ENCODE measurements around the gene ADPRHL1.
"Not testable (repeated sequence)": the region's sequence is repeated elsewhere in the genome, so short reads cannot be mapped to it uniquely, and the experiment has no call there.

Gene ADPRHL1

DNA sequence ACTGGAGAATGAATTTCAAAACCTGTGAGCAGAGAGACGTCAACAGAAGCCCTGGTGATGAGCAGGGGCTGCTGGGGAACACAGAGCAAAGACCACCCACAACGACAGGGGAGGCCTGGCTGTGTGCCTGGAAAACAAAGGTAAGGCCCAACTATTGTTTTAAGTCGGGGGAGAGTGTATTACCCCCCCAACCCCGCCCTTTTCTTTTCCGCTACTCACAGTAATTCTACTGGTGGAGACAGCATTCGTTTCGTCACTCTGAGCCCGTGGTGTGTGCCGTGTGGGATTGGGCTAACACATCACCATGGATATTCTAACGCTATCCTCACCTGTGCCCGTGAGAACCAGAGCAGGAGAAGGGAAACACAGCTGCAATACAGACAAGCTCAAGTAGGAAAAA lies 18.6 kb upstream of the ADPRHL1 start:
- no peak for FAIRE-seq
- no peak for TF ChIP-seq POLR2A (IDR thresholded peaks at IDR 0.05; ENCODE audit: low read depth, low read length)
- no peak for DNase-seq (ENCODE audit: insufficient read length, low spot score)

DNA sequence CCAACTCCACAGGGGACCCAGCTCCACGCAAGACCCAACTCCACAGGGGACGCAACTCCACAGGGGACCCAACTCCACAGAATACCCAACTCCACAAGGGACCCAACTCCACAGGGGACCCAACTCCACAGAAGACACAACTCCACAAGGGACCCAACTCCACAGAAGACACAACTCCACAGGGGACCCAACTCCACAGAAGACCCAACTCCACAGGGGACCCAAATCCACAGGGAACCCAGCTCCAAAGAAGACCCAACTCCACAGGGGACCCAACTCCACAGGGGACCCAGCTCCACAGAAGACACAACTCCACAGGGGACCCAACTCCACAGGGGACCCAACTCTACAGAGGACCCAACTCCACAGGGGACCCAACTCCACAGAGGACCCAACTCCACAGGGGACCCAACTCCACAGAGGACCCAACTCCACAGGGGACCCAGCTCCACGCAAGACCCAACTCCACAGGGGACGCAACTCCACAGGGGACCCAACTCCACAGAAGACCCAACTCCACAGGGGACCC lies 17.4 kb upstream of the ADPRHL1 start:
- not testable (repeated sequence) for FAIRE-seq; DNase-seq (ENCODE audit: insufficient read length, low spot score)

DNA sequence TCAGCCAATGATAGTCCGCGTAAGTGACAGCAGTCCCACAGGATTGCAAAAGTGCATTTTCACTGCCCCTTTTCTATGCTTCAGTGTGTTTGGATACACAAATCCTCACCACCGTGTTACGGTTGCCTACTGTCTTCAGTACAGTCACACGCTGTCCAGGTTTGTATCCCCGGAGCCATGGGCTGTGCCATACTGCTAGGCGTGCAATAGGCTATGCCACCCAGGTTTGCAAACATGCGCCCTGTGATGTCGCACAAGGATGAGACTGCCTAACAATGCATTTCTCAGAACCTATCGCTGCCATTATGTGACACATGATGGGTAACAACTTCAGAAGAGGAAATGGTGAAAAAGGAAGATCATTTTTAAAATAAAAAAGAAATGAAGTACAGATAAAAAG lies 16.8 kb upstream of the ADPRHL1 start:
- no peak for FAIRE-seq
- DNase-seq (ENCODE audit: insufficient read length, low spot score), result no peak
- TF ChIP-seq POLR2A (IDR thresholded peaks at IDR 0.05; ENCODE audit: low read depth, low read length), result no peak

DNA sequence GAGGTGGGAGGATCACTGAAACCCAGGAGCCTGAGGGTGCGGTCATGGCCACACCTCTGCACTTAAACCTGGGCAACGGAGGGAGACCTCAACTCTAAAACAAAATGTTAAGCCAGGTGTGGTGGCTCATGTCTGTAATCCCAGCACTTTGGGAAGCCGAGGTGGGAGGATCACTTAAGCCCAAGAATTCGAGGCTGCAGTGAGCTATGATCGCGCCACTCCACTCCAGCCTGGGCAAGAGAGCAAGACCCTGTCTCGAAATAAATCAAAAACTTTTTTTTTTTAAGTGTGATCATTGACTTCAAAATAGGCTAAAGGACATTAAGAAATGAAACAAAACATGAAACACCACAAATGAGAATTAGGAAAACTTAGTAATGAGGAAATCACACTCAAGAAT lies 16.3 kb upstream of the ADPRHL1 start:
- no peak for TF ChIP-seq POLR2A (IDR thresholded peaks at IDR 0.05; ENCODE audit: low read depth, low read length)
- FAIRE-seq (no peak), DNase-seq (ENCODE audit: insufficient read length, low spot score) (no peak)

DNA sequence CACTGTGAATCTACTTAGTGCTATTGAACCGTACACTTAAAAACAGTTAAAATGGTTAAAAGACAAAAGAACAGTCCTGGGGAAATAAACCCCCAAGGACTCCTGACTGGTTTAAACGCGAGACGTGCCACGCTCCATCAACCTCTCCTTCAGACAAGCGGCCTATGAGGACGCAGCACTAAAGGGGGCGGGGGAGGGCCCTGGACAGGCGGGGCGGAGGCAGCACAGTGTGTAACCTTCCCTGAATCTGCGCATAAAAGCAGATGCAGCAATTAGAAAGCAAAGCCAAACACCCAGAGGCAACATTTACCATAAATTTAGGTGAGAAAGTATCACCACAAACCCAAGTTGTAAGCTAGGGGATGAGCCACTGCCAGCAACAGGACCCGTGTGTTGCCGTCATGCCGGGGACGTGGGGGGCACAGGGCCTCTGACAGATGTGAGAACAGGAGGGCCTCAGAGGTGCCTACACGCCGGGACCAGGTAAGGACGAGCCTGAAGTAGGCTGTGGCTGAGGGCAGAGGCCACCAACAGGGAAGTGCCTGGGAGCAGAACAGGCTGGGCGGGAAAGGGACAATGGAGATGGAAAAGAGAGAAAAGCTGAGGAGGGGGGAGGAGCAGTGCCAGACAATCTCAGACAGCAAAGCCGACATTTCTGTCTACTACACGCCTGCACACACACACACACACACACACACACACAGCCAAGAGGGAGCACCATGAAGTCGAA lies 15.3 kb upstream of the ADPRHL1 start:
- FAIRE-seq (no peak), DNase-seq (ENCODE audit: insufficient read length, low spot score) (no peak)
- no peak for TF ChIP-seq POLR2A (IDR thresholded peaks at IDR 0.05; ENCODE audit: low read depth, low read length)

DNA sequence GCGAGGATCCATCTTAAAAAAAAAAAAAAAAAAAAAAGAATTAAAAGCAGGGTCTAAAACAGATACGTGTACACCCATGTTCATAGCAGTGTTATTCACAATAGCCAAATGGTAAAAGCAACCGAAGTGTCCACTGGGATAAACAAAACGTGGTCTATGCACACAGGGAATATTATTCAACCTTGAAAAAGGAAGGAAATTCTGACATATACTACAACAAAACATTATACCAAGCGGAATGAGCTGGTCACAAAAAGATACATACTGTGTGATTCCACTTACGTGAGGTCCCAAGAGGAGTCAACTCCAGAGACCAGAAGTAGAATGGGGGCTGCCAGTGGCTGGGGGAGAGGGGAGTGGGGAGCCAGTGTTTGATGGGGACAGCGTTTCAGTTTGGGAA lies 14.7 kb upstream of the ADPRHL1 start:
- DNase-seq (ENCODE audit: insufficient read length, low spot score), result no peak
- FAIRE-seq, result no peak
- TF ChIP-seq POLR2A (IDR thresholded peaks at IDR 0.05; ENCODE audit: low read depth, low read length), result no peak

DNA sequence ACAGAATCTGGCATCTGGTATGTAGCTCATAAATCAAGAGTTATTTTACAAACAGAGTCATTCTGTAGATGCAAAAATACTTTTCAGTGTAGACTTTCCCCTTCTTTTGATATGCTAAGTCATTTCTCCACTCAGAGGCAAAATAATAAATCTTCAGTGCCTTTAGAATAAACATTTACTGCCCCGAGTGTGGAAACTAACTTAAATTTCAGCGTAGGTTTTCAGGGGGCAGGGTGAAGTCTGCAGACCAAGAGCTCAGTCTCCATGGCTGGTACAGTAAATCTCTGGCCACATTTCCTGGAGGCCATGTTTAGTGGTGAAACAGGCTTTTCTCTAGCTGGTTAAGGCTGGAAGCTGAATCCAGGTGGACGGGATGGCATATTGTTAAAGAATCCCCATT lies 13.1 kb upstream of the ADPRHL1 start:
- FAIRE-seq (peak; percentile 6), DNase-seq (ENCODE audit: insufficient read length, low spot score) (no peak)
- TF ChIP-seq POLR2A (IDR thresholded peaks at IDR 0.05; ENCODE audit: low read depth, low read length), result no peak

DNA sequence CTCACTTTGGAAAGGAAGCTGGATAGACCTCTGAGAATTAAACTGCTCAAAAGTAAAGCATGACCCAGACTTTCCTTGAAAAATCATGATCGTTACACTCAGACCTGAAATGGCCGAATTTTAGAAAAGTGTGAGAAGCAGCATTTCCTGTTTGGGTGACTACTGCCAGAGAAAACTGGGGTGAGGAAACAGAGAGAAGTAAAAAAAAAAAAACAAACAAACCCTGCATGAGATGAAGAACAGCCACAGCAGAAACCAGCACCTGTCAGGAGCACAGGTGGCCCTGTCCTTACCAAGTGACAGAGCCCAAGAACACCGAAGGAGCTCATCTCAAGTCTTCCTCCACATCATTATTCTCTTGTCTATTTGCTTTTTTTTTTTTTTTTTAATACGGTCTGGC lies 12.0 kb upstream of the ADPRHL1 start:
- TF ChIP-seq POLR2A (IDR thresholded peaks at IDR 0.05; ENCODE audit: low read depth, low read length), result no peak
- no peak for DNase-seq (ENCODE audit: insufficient read length, low spot score)
- no peak for FAIRE-seq

DNA sequence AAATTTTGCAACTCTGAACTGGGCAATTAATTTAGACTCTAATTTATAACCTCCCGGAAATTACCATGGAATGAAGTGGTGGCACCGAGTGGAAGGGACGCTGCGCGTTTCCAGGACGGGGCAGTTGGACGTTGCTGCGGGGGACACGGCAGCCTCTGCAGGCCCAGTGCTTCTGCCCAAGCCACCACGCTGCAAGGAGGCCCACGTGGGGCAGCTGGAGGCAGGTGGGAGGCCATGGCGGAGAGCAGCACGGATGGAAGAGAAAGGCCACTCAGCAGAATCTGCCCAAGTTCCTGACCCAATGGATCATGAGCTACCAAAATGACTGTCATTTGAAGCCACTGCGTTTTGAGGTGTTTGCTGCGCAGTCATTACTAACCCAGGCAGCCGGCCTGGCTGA lies 11.2 kb upstream of the ADPRHL1 start:
- FAIRE-seq, result no peak
- no peak for TF ChIP-seq POLR2A (IDR thresholded peaks at IDR 0.05; ENCODE audit: low read depth, low read length)
- no peak for DNase-seq (ENCODE audit: insufficient read length, low spot score)

DNA sequence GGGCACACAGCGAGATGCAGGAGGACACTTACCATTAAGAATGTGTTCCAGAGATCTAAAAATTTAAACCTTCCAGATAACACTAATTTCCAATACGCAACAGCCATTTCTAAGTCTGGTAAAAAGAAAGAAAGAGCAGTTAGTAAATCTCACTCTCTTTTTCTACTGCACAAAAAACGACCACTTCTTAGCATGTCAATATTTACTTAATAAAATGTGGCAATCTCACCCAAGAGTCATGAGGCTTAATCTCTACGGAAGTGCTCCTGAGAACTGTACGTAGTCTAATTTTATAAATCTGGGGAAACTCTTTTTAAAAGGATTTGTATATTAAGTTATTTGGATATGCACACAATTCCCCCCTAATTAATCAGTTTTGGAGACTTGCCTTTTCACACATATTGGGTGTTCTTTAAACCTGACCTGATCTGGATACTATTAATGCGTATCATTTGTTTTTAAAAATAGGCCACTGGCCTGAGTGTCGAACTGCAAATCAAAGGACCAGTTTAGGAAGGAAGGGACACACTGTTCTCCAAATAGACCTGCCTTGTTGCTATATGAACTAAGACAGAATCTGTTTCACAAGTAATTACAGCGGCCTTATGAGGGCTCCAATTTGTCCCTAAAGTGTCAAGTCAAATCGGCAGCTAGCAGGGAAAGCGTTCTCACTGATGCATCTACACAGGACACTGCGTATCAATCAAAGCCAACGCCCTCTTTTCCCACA lies 7.9 kb upstream of the ADPRHL1 start:
- TF ChIP-seq POLR2A (IDR thresholded peaks at IDR 0.05; ENCODE audit: low read depth, low read length), result no peak
- no peak for FAIRE-seq
- no peak for DNase-seq (ENCODE audit: insufficient read length, low spot score)

DNA sequence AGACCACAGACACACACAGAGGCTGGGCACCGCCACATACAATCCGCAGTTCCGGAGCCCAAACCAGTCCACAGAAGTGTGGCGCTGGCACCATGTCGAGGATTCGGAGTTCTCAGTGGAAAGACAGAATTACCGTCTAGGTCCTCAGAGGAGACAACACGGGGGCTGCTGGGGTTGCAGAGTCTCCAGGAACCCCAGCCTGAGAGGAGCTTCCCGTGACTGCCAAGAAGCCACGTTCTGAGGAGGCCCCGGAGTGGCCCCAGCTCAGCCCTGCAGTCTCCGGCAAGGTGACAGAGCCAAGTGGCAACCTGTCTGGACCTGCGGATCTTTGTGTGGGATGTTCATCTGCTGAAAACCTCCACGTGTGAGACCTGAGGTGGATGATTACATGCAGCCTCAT lies 7.3 kb upstream of the ADPRHL1 start:
- DNase-seq (ENCODE audit: insufficient read length, low spot score) (no peak), FAIRE-seq (no peak)
- no peak for TF ChIP-seq POLR2A (IDR thresholded peaks at IDR 0.05; ENCODE audit: low read depth, low read length)

DNA sequence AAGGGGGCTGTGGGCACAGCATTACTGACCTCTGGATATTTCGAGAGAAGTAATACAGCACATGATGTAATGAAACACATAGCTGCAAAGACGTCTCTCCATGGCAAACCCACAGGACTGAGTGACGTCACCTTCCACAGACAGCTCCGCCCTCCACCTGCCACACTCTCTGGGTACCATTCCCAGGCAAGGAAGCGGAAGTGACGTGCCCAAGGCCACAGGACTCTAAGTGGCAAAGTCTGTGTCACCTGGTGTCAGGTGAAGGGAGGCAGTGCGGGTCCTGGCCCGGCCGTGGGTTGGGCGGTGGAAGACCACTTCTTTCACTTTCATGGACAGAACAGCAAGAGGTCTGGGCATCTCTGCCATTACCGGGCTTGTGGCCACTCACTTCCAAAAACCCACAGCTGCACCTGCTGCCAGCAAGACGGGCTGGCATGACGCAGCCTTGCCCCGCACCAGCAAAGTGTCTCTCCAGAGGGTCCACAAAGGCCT lies 6.8 kb upstream of the ADPRHL1 start:
- FAIRE-seq (no peak), DNase-seq (ENCODE audit: insufficient read length, low spot score) (no peak)
- no peak for TF ChIP-seq POLR2A (IDR thresholded peaks at IDR 0.05; ENCODE audit: low read depth, low read length)

DNA sequence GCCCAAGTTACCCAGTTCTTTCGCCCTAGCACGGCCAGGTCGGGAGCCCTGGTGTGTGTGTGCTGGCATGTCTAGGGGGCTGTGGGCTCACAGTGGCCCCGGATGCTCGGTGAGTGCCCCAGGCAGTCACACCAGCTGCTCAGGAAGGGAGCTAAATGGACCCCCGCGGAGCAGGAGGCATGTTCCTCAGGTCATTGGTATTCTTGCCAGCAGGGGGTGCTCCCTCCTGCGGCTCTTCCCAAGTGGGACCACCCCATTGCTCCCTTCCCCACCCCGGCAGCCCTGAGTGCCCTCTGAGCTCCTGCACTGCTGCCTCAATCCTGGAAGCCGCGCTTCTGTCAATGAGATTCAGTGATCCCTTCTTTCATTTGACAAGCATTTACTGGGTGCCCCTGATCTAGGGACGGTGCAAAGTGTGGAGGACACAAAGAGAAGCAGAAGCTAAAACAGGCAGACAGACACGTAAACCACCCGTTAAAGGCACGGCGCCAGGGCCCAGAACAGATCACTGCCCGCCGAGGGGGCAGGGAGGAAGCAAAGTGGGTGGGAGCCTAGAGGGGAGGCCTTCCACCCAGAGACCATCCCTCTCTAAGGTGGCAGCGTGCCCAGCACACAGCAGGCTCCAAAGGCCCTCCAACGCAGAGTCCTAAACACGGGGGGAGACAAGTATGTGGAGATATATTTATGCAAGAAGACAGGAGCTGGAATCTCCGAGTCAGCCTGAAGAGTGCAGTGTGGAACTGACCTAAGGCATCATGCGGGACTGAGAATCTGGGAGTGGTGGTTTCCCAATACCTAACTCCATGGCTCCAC lies 5.2 kb upstream of the ADPRHL1 start:
- DNase-seq (ENCODE audit: insufficient read length, low spot score) (peak; percentile 49), FAIRE-seq (no peak)

DNA sequence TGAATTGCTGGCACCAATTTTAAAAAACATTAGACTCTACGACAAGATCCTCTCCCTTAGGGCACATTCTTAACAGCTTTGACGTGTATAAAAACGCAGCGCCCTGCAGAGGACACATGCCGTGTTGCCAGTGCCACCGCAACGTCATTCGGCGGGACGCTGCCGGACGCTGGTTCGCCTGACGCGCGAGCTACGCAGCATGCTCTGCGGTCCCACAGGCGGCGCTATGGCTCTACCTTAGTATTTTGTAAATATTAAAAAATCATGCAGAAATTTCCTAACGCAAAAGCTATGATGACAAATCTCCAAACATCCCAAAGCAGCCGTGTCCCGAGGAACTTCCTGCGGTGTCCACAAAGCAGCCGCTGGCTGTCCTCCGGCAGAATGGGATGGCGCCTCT lies 4.2 kb upstream of the ADPRHL1 start:
- FAIRE-seq (no peak), DNase-seq (ENCODE audit: insufficient read length, low spot score) (no peak)
- no peak for TF ChIP-seq POLR2A (IDR thresholded peaks at IDR 0.05; ENCODE audit: low read depth, low read length)

More for the DNA sequence above, 5.2 kb upstream of the ADPRHL1 start:
- TF ChIP-seq POLR2A (IDR thresholded peaks at IDR 0.05; ENCODE audit: low read depth, low read length), result no peak

Measured in H54 (cell line).